ENCODE data around the gene ASIC4.
A peak's percentile ranks its signal among the peaks of the same experiment; 100 is the strongest.

The ASIC4 gene

DNA sequence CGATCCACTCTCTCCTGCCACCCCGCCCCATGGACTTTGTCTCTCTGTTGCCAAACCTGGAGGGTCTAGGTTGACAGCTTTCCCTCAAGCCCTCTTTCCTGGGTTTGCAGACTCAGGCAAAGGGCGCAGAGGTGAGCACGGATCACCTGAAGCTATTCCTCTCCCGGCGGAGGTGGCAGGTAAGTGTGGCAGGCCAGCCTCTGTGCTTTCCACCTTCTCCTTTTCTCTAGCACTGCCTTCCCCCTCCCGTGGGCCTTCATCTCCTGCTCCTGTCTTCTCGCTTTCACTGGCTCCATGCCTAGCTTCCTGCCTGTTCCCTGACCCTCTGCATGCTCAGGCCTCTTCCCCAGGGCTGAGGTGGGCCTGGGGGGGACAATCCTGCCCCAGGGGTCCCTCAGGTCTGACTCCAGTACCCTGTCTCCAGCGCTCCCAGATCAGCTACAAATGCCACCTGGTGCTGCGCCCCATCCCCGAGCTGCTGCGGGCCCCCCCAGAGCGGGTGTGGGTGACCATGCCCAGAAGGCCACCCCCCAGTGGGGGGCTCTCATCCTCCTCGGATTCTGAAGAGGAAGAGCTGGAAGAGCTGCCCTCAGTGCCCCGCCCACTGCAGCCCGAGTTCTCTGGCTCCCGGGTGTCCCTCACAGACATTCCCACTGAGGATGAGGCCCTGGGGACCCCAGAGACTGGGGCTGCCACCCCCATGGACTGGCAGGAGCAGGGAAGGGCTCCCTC, 31.4 kb upstream of the ASIC4 start:
- DNase-seq (ENCODE audit: low spot score), result no peak

DNA sequence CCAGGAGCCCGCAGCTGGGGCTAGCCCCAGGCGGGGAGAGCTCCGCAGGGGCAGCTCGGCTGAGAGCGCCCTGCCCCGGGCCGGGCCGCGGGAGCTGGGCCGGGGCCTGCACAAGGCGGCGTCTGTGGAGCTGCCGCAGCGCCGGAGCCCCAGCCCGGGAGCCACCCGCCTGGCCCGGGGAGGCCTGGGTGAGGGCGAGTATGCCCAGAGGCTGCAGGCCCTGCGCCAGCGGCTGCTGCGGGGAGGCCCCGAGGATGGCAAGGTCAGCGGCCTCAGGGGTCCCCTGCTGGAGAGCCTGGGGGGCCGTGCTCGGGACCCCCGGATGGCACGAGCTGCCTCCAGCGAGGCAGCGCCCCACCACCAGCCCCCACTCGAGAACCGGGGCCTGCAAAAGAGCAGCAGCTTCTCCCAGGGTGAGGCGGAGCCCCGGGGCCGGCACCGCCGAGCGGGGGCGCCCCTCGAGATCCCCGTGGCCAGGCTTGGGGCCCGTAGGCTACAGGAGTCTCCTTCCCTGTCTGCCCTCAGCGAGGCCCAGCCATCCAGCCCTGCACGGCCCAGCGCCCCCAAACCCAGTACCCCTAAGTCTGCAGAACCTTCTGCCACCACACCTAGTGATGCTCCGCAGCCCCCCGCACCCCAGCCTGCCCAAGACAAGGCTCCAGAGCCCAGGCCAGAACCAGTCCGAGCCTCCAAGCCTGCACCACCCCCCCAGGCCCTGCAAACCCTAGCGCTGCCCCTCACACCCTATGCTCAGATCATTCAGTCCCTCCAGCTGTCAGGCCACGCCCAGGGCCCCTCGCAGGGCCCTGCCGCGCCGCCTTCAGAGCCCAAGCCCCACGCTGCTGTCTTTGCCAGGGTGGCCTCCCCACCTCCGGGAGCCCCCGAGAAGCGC, 30.6 kb upstream of the ASIC4 start:
- DNase-seq (ENCODE audit: low spot score), result no peak

GRCh38 chr2:219484343-219485200, 29.7 kb upstream of the ASIC4 start:
- no peak for DNase-seq (ENCODE audit: low spot score)

- no peak for DNase-seq (ENCODE audit: low spot score)
Observed at GRCh38 chr2:219485201-219485580, 29.1 kb upstream of the ASIC4 start.

GRCh38 chr2:219486380-219486959, 27.8 kb upstream of the ASIC4 start:
- no peak for DNase-seq (ENCODE audit: low spot score)

- DNase-seq (ENCODE audit: low spot score), result no peak
Observed at GRCh38 chr2:219488149-219488843, 26.0 kb upstream of the ASIC4 start.

- no peak for DNase-seq (ENCODE audit: low spot score)
Observed at GRCh38 chr2:219488844-219489194, 25.5 kb upstream of the ASIC4 start.

GRCh38 chr2:219489315-219489714, 25.0 kb upstream of the ASIC4 start:
- no peak for DNase-seq (ENCODE audit: low spot score)

GRCh38 chr2:219490186-219490585, 24.1 kb upstream of the ASIC4 start:
- no peak for DNase-seq (ENCODE audit: low spot score)

DNA sequence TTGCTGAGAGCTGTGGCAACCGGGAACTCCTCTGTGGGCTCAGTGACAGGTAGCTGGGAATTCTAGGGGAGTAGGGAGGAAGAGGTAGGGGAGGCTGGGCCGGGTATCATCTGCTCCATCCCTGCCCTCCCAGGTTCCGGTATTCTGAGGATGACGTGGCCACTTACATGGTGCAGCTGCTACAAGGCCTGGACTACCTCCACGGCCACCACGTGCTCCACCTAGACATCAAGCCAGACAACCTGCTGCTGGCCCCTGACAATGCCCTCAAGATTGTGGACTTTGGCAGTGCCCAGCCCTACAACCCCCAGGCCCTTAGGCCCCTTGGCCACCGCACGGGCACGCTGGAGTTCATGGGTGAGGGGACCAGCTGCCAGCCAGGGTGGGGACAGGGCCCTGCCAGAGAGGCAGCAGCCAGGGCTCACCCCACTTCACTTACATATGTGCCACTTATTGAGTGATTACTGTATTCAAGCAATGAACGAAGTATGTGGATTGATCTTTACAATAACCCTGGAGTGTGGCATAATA, 23.6 kb upstream of the ASIC4 start:
- DNase-seq (ENCODE audit: low spot score), result no peak

- no peak for DNase-seq (ENCODE audit: low spot score)
Observed at GRCh38 chr2:219491278-219491963, 22.9 kb upstream of the ASIC4 start.

DNA sequence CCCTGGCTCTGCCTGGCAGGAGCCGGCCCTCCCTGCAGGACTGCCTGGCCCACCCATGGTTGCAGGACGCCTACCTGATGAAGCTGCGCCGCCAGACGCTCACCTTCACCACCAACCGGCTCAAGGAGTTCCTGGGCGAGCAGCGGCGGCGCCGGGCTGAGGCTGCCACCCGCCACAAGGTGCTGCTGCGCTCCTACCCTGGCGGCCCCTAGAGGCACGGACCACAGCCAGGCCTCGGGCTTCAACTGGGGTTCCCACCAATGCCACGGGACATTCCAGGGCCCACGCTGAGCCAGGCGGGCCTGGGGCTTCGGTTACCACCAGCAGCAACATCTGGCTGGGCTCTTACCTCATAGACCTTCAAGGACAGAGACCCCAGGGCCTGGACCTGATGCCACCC, 21.7 kb upstream of the ASIC4 start:
- no peak for DNase-seq (ENCODE audit: low spot score)

GRCh38 chr2:219493086-219493485, 21.2 kb upstream of the ASIC4 start:
- no peak for DNase-seq (ENCODE audit: low spot score)

GRCh38 chr2:219494952-219495530, 19.2 kb upstream of the ASIC4 start:
- DNase-seq (ENCODE audit: low spot score), result no peak

DNA sequence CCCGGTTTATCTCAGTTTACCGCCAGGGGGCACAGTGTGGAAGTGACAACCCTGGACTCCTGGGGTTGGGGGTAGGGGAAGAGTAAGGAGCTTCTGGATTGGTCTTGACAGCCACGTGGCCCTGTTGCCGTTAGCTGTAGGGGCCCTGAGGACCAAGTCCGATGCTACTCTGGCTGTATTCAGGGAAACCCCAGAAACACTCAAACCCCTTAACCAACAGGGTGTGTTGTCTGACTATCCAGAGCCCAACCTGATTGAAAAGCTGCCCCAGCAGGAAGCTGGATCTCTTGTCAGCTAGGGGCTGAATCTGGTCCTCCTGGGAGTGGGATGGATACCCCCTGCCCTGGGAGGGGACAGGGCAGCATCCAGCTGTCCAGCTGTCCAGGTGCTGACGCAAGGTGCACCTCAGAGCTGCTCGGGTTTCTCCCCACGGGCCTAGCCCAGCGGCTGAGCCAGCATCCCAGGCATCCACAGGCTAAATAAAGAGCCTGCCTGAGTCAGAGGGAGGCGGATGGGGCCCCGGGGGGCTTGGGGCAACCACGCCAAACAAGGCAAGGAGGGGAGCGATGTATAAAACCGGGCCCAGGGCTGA, 18.7 kb upstream of the ASIC4 start:
- DNase-seq (ENCODE audit: low spot score), result peak; percentile 47

DNA sequence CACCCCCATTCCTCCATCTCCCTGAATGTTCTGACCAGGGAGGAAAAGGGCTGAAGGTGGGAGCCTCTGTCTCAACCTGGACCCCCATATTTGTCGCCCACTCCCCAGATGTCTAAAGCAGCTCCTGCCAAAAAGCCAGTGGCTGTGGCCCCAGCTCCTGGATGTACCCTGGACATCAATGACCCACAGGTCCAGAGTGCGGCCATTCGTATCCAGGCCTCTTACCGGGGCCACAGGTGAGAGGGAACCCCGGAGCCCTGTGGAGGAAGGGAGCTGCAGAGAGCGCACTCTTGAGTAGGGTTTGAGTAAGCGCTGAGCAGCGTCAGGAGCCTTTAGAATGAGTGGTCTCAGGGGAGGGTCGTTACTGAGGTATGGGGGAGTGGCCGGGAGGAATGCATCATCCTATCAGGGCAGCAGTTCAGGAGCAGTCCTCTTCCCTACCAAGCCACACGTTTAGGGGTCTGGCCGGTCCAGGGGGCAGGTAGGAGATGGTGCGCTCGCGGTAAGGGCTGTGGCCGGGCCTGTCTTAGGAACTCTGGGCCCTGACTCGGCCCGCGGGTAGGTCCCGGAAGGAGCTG, 17.9 kb upstream of the ASIC4 start:
- no peak for DNase-seq (ENCODE audit: low spot score)

- no peak for DNase-seq (ENCODE audit: low spot score)
Observed at GRCh38 chr2:219496825-219497494, 17.3 kb upstream of the ASIC4 start.

GRCh38 chr2:219497495-219498279, 16.6 kb upstream of the ASIC4 start:
- DNase-seq (ENCODE audit: low spot score), result no peak

Measured in globus pallidus (tissue), 1 donor.